CD14-positive monocyte (primary cell): Measurements from ENCODE around the gene HAPLN3. TPM values are rescaled to one million over a fixed set of nuclear protein-coding genes. Genes with fewer than 3 reads are reported as not detected.

Experiments
- DNase-seq, 3 donors: peaks; one replicate each; pipeline ENCODE4 v3.0.0-alpha.2; 2011 to 2022
- H2AFZ ChIP-seq: 2 replicates; pipeline ENCODE4 v1.6.0; 2012; ENCODE audit warnings: mild to moderate bottlenecking, low read depth, low read length, inconsistent platforms; ENCODE audit not compliant: insufficient read depth, poor library complexity, severe bottlenecking
- H3K27ac ChIP-seq, 2 donors: 1 replicate in 1 of 2; 2 replicates in 1 of 2; pipeline ENCODE4 v1.5.1; 2012 to 2013; ENCODE audit warnings: low read length in 2 of 2, control low read depth in 1 of 2, inconsistent platforms in 1 of 2, low read depth in 1 of 2, mild to moderate bottlenecking in 1 of 2
- H3K27me3 ChIP-seq, 2 donors: one replicate each; pipeline versions ENCODE4 v1.6.0 to v1.6.1; 2011 to 2013; ENCODE audit warnings: low read length in 2 of 2; ENCODE audit not compliant: control insufficient read depth in 2 of 2, insufficient read depth in 2 of 2
- H3K36me3 ChIP-seq, 2 donors: replicated peaks in 1 of 2; 1 replicate in 1 of 2; 2 replicates in 1 of 2; pipeline versions ENCODE4 v1.5.1 to v1.6.1; 2012 to 2013; ENCODE audit warnings: low read length in 2 of 2, control low read depth in 1 of 2, inconsistent platforms in 1 of 2, mild to moderate bottlenecking in 1 of 2; ENCODE audit not compliant: insufficient read depth in 2 of 2, control insufficient read depth in 1 of 2
- H3K4me1 ChIP-seq, 2 donors: 1 replicate in 1 of 2; 2 replicates in 1 of 2; pipeline versions ENCODE4 v1.5.1 to v1.6.1; 2012 to 2013; ENCODE audit warnings: low read length in 2 of 2, control low read depth in 1 of 2, inconsistent platforms in 1 of 2, mild to moderate bottlenecking in 1 of 2, moderate library complexity in 1 of 2; ENCODE audit not compliant: insufficient read depth in 2 of 2, control insufficient read depth in 1 of 2
- H3K4me2 ChIP-seq: replicated peaks from 2 replicates; pipeline ENCODE3; 2012; ENCODE audit warnings: low read length, moderate library complexity, mild to moderate bottlenecking; ENCODE audit not compliant: poor library complexity, severe bottlenecking; ENCODE audit errors: extremely low read depth
- H3K4me3 ChIP-seq, 3 experiments: fragments of 200-600 bp in 1 of 3; sonication (generic) in 1 of 3; replicated peaks in 1 of 3; 1 replicate in 2 of 3; 2 replicates in 1 of 3; pipeline ENCODE4 v1.5.1; 2011 to 2013; ENCODE audit warnings: low read length in 3 of 3, mild to moderate bottlenecking in 3 of 3, control low read depth in 2 of 3, low read depth in 2 of 3, inconsistent platforms in 1 of 3, moderate library complexity in 1 of 3
- H3K79me2 ChIP-seq: 2 replicates; pipeline ENCODE4 v1.6.0; 2012; ENCODE audit warnings: mild to moderate bottlenecking, control low read depth, inconsistent platforms, low read length, moderate library complexity; ENCODE audit not compliant: insufficient read depth
- H3K9ac ChIP-seq: 2 replicates; pipeline ENCODE4 v1.6.0; 2017; ENCODE audit warnings: low read length, mild to moderate bottlenecking; ENCODE audit not compliant: insufficient read depth, poor library complexity, severe bottlenecking
- H3K9me3 ChIP-seq, 2 donors: replicated peaks in 1 of 2; 1 replicate in 1 of 2; 2 replicates in 1 of 2; pipeline versions ENCODE4 v1.5.1 to v1.6.1; 2012 to 2013; ENCODE audit warnings: low read length in 2 of 2, control low read depth in 1 of 2; ENCODE audit not compliant: control insufficient read depth in 1 of 2, insufficient read depth in 1 of 2
- H4K20me1 ChIP-seq: 2 replicates; pipeline ENCODE4 v1.6.0; 2012; ENCODE audit warnings: mild to moderate bottlenecking, low read length, control low read depth, moderate library complexity; ENCODE audit not compliant: insufficient read depth
- H3K27ac Mint-ChIP-seq, 7 donors: one replicate each; pipeline ENCODE4 v1.8.0; 2020; ENCODE audit warnings: mild to moderate bottlenecking in 7 of 7, mixed read lengths in 7 of 7, moderate library complexity in 6 of 7, inconsistent platforms in 2 of 7
- H3K27me3 Mint-ChIP-seq, 3 donors: one replicate each; pipeline ENCODE4 v1.8.0; 2021 to 2022; ENCODE audit warnings: low read depth in 3 of 3, mild to moderate bottlenecking in 3 of 3, mixed read lengths in 3 of 3, moderate library complexity in 3 of 3, inconsistent platforms in 1 of 3
- H3K36me3 Mint-ChIP-seq, 2 donors: one replicate each; pipeline ENCODE4 v1.8.0; 2020; ENCODE audit warnings: mixed read lengths in 2 of 2, inconsistent platforms in 1 of 2, mild to moderate bottlenecking in 1 of 2
- H3K4me1 Mint-ChIP-seq: one replicate; pipeline ENCODE4 v1.8.0; 2020; ENCODE audit warnings: mild to moderate bottlenecking, mixed read lengths
- H3K4me3 Mint-ChIP-seq, 2 donors: one replicate each; pipeline ENCODE4 v1.8.0; 2020; ENCODE audit warnings: mild to moderate bottlenecking in 2 of 2, mixed read lengths in 2 of 2, moderate library complexity in 1 of 2
- H3K9me3 Mint-ChIP-seq, 7 donors: one replicate each; pipeline ENCODE4 v1.8.0; 2020 to 2022; ENCODE audit warnings: mixed read lengths in 7 of 7, mild to moderate bottlenecking in 6 of 7, moderate library complexity in 6 of 7, inconsistent platforms in 2 of 7
- CTCF ChIP-seq: fragments of 200-600 bp; IDR thresholded peaks from one replicate; pipeline ENCODE4 v1.8.0; 2022; ENCODE audit warnings: antibody characterized with exemption, mild to moderate bottlenecking
- WGBS: methylation state at CpG from one replicate; pipeline ENCODE4 v1.1.5; 2013; ENCODE audit warnings: missing lambda C conversion rate; ENCODE audit not compliant: insufficient coverage; 5-methylcytosine and 5-hydroxymethylcytosine counted together
- intact Hi-C, 2 donors: fragments of 100-400 bp; cut with micrococcal nuclease; formaldehyde crosslinking; loops; one replicate each; pipeline versions ENCODE4 v1.15.0 to v1.15.1; 2023
- polyA plus RNA-seq, 3 donors: library from polyadenylated mRNA; depleted of rRNA in 1 of 3; unstranded in 2 of 3; stranded (reverse) in 1 of 3; fragments of 300-500 nt in 2 of 3; fragments of >200 nt in 1 of 3; fragmentation: Illumina TruSeq in 2 of 3; gene quantifications; 1 replicate in 2 of 3; 2 replicates in 1 of 3; pipeline ENCODE4 v1.2.3, GENCODE V29; 2012 to 2021

Gene HAPLN3
- polyA plus RNA-seq, 3 donors = 0.60 to 2.8 (median 0.65) TPM

DNA sequence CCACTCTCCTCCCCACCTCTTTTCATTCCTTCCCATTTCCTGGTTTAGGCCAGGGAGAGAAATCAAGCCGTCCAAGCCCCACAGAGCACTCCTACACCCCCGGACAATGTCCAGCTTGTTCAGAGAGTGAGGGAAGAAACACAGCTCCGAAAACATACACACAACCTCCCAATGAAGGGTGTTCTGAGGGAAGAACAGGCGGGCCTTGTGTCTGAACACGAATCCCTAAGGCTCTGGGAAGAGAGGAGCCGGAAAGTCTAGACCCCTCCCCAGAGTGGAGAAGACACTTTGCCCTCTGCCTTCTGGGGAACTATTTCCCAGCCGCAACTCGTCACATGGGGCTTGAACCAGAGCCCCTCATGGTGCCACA lies 61.6 kb downstream of the HAPLN3 start:
- peaks cover 0 to 1% (median 0%) of the 10 kb centered on the region in 7 donors for H3K9me3 Mint-ChIP-seq
- H3K36me3 Mint-ChIP-seq = no peaks in the 10 kb centered on the region
- no peaks in the 10 kb centered on the region for H3K27me3 ChIP-seq
- H3K36me3 ChIP-seq = no peaks in the 10 kb centered on the region
- H3K9ac ChIP-seq = no peak overlapping the region
- H3K27me3 Mint-ChIP-seq = peaks cover 0 to 3% (median 2%) of the 10 kb centered on the region in 3 donors
- H3K27ac ChIP-seq = no peak overlapping the region
- no peak for DNase-seq
- intact Hi-C loops = no loop called here
- no peaks in the 10 kb centered on the region for H4K20me1 ChIP-seq
- no peak overlapping the region for H3K4me3 ChIP-seq
- no peak overlapping the region for H3K4me2 ChIP-seq
- H3K4me1 ChIP-seq = no peaks in the 10 kb centered on the region
- no peaks in the 10 kb centered on the region for H3K4me1 Mint-ChIP-seq
- no peak overlapping the region for H2AFZ ChIP-seq
- H3K9me3 ChIP-seq = no peaks in the 10 kb centered on the region
- TF ChIP-seq CTCF = no peak
- WGBS = 93% methylated on average over 5 of the region's 8 CpGs
- no peak overlapping the region for H3K4me3 Mint-ChIP-seq
- H3K79me2 ChIP-seq = no peaks in the 10 kb centered on the region
- H3K27ac Mint-ChIP-seq = no peak overlapping the region

GRCh38 chr15:88832820-88833730 lies 62.3 kb downstream of the HAPLN3 start:
- no peaks in the 10 kb centered on the region for H3K4me1 ChIP-seq
- Mint-ChIP-seq H3K27me3 (peaks cover 0 to 3% (median 2%) of the 10 kb centered on the region in 3 donors), H3K4me1 (no peaks in the 10 kb centered on the region), H3K27ac (peak overlapping the region in 1 of 7 donors; percentile 54), H3K9me3 (peaks cover 0 to 1% (median 0%) of the 10 kb centered on the region in 7 donors), H3K4me3 (no peak overlapping the region), H3K36me3 (no peaks in the 10 kb centered on the region)
- no peaks in the 10 kb centered on the region for H3K79me2 ChIP-seq
- intact Hi-C loops = no loop called here
- H3K4me3 ChIP-seq = no peak overlapping the region
- no peaks in the 10 kb centered on the region for H3K9me3 ChIP-seq
- H3K27me3 ChIP-seq = no peaks in the 10 kb centered on the region
- WGBS = 89% methylated on average over 9 of the region's 12 CpGs
- TF ChIP-seq CTCF = no peak
- no peak overlapping the region for H3K27ac ChIP-seq
- no peak overlapping the region for H3K4me2 ChIP-seq
- DNase-seq = no peak
- H2AFZ ChIP-seq = no peak overlapping the region
- H3K36me3 ChIP-seq = no peaks in the 10 kb centered on the region
- H3K9ac ChIP-seq = no peak overlapping the region
- H4K20me1 ChIP-seq = no peaks in the 10 kb centered on the region
